MM.1S (cell line): ENCODE measurements around the gene SYT13.

Experiments used
- DNase-seq: peaks from one replicate; pipeline ENCODE4 v3.0.0-alpha.2; 2015
- H2AFZ ChIP-seq: fragments of 300-600 bp; sonication (generic); 2 replicates; pipeline ENCODE4 v1.6.0; 2016; ENCODE audit warnings: antibody characterized with exemption, low read length
- H3F3A ChIP-seq: fragments of 300-600 bp; sonication (generic); 2 replicates; pipeline ENCODE4 v1.6.1; 2016; ENCODE audit warnings: mild to moderate bottlenecking, antibody characterized with exemption, low read length, moderate library complexity, mixed read lengths; ENCODE audit not compliant: insufficient read depth
- H3K27ac ChIP-seq: fragments of 300-600 bp; sonication (generic); 2 replicates; pipeline ENCODE4 v1.5.1; 2016; ENCODE audit warnings: mild to moderate bottlenecking, low read length
- H3K27me3 ChIP-seq: fragments of 300-600 bp; sonication (generic); replicated peaks from 2 replicates; pipeline ENCODE4 v1.6.0; 2016; ENCODE audit warnings: low read length; ENCODE audit not compliant: insufficient read depth
- H3K36me3 ChIP-seq: fragments of 300-600 bp; sonication (generic); replicated peaks from 2 replicates; pipeline ENCODE4 v1.6.1; 2016; ENCODE audit warnings: mild to moderate bottlenecking, low read length, mixed read lengths; ENCODE audit not compliant: insufficient read depth
- H3K4me1 ChIP-seq: fragments of 300-600 bp; sonication (generic); 2 replicates; pipeline ENCODE4 v1.6.1; 2016; ENCODE audit warnings: low read length, mixed read lengths
- H3K4me2 ChIP-seq: fragments of 300-600 bp; sonication (generic); 2 replicates; pipeline ENCODE4 v1.6.0; 2016; ENCODE audit warnings: low read depth, low read length
- H3K4me3 ChIP-seq: fragments of 300-600 bp; sonication (generic); 2 replicates; pipeline ENCODE4 v1.5.1; 2016; ENCODE audit warnings: low read length, mixed read lengths
- H3K79me2 ChIP-seq: fragments of 300-600 bp; sonication (generic); 2 replicates; pipeline ENCODE4 v1.6.1; 2016; ENCODE audit warnings: mixed run types, low read length, mixed read lengths
- H3K9ac ChIP-seq: fragments of 300-600 bp; sonication (generic); 2 replicates; pipeline ENCODE4 v1.6.1; 2016; ENCODE audit warnings: low read length, mixed read lengths
- H3K9me2 ChIP-seq: fragments of 300-600 bp; sonication (generic); replicated peaks from 2 replicates; pipeline ENCODE4 v1.6.1; 2016; ENCODE audit warnings: mild to moderate bottlenecking, low read length, mixed read lengths; ENCODE audit not compliant: insufficient read depth
- H3K9me3 ChIP-seq: fragments of 300-600 bp; sonication (generic); replicated peaks from 2 replicates; pipeline ENCODE4 v1.6.1; 2016; ENCODE audit warnings: mild to moderate bottlenecking, low read length, mixed read lengths; ENCODE audit not compliant: insufficient read depth
- H4K20me1 ChIP-seq: fragments of 300-600 bp; sonication (generic); 2 replicates; pipeline ENCODE4 v1.6.1; 2016; ENCODE audit warnings: mild to moderate bottlenecking, low read length, moderate library complexity, mixed read lengths; ENCODE audit not compliant: insufficient read depth
- EZH2 ChIP-seq: fragments of 300-600 bp; sonication (generic); optimal IDR thresholded peaks from 2 replicates; pipeline ENCODE3; 2017; ENCODE audit warnings: low read depth, mild to moderate bottlenecking, antibody characterized with exemption, low read length, mixed read lengths
- EZH2phosphoT487 ChIP-seq: fragments of 300-600 bp; sonication (generic); IDR thresholded peaks from 2 replicates; pipeline ENCODE4 v1.6.1; 2018; ENCODE audit warnings: antibody characterized with exemption, low read length
- TF ChIP-seq, protein P1 (sequence below): fragments of 300-600 bp; sonication (generic); IDR thresholded peaks from 2 replicates; pipeline ENCODE4 v1.5.1; 2016; ENCODE audit warnings: antibody characterized with exemption, low read length, mixed read lengths

The SYT13 gene

DNA sequence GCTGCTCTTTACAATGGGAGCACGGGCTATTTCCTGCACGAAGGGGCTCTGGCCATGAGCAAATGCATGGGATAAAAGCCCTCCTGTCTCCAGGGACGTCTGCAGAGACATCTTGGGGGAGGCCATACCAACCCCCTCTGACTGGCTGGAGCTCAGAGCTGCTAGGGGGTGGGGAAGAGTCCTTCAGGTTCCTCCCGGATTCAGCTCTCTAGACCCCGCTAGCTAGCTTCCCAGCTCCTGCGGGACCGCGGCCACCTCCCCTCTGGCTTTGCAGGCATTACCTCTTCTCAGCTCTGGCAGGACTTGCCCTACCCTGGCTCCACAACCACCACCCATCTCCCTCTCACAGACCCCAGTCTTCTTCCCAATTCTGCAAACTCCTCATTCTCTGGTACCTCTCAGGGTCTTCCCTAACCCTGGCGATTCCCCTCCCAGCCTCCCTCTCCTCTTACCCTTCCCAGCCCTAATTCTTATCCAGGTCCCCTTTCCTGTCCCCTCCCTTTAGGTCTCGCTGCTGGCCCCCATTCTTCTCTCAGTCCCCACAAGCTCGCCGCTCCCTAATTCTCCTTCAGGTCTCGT lies 802 bp downstream of the SYT13 start:
- Histone ChIP-seq H3K4me1 (peaks cover 4% of the 10 kb centered on the region; the same call in 1 of the 2 replicates), H4K20me1 (no peaks in the 10 kb centered on the region), H2AFZ (no peak overlapping the region), H3K27ac (no peak overlapping the region), H3K9me2 (no peaks in the 10 kb centered on the region), H3K9me3 (no peaks in the 10 kb centered on the region), H3F3A (no peaks in the 10 kb centered on the region), H3K4me3 (no peak overlapping the region), H3K27me3 (no peaks in the 10 kb centered on the region), H3K36me3 (no peaks in the 10 kb centered on the region), H3K4me2 (no peak overlapping the region), H3K79me2 (no peaks in the 10 kb centered on the region), H3K9ac (no peak overlapping the region)
- DNase-seq, result no peak
- TF ChIP-seq, protein P1, sequence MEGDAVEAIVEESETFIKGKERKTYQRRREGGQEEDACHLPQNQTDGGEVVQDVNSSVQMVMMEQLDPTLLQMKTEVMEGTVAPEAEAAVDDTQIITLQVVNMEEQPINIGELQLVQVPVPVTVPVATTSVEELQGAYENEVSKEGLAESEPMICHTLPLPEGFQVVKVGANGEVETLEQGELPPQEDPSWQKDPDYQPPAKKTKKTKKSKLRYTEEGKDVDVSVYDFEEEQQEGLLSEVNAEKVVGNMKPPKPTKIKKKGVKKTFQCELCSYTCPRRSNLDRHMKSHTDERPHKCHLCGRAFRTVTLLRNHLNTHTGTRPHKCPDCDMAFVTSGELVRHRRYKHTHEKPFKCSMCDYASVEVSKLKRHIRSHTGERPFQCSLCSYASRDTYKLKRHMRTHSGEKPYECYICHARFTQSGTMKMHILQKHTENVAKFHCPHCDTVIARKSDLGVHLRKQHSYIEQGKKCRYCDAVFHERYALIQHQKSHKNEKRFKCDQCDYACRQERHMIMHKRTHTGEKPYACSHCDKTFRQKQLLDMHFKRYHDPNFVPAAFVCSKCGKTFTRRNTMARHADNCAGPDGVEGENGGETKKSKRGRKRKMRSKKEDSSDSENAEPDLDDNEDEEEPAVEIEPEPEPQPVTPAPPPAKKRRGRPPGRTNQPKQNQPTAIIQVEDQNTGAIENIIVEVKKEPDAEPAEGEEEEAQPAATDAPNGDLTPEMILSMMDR, result no peak
- TF ChIP-seq EZH2phosphoT487, result no peak

DNA sequence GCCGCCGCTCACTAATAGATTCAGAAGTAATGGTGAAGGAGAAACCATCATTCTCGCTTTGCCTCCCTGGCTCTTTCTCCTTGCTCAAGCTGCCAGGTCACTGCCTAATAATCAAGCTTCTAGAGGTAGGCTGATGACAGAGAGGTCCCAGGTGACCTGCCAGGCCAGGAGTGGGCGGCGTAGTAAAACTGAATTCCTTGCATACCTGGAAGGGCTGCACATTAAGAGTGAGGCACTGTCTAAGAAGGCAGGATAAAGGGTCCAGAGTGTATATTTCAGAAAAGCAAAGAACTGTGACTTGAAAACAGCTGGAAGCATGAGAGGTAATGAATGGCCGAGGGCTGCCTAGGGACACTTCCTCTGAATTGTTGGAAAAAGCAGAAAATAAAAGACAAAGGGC lies 4.1 kb downstream of the SYT13 start:
- no peaks in the 10 kb centered on the region for H3F3A ChIP-seq
- H3K79me2 ChIP-seq, result no peaks in the 10 kb centered on the region
- H2AFZ ChIP-seq, result no peak overlapping the region
- H3K4me3 ChIP-seq, result no peak overlapping the region
- no peaks in the 10 kb centered on the region for H3K36me3 ChIP-seq
- no peaks in the 10 kb centered on the region for H4K20me1 ChIP-seq
- no peak overlapping the region for H3K9ac ChIP-seq
- H3K4me2 ChIP-seq, result no peak overlapping the region
- DNase-seq, result no peak
- H3K4me1 ChIP-seq, result peaks cover 10% of the 10 kb centered on the region
- TF ChIP-seq, protein P1, result no peak
- TF ChIP-seq EZH2phosphoT487, result no peak
- TF ChIP-seq EZH2, result no peak
- no peaks in the 10 kb centered on the region for H3K9me2 ChIP-seq
- H3K27me3 ChIP-seq, result 0 out of 2 replicates have a peak, but pooled peaks cover 3% of the 10 kb centered on the region
- H3K27ac ChIP-seq, result no peak overlapping the region
- no peaks in the 10 kb centered on the region for H3K9me3 ChIP-seq

DNA sequence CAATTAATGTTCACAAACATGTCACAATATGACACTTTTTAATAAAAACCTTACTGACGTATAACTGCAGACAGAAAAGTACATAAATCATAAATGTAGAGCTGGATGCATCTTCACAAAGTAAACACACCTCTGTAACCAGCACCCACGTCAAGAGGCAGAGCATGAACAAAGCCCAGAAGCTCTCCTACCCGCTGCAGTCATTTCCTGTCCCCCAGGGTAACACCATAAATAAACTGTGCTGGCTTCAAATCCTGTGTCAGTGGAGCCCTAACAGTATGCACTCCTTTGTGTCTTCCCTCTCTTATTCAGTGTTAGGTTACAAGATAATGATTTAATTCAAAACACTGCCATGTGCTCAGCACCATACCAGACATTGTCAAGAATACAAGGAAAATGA lies 5.7 kb downstream of the SYT13 start:
- H3F3A ChIP-seq, result no peaks in the 10 kb centered on the region
- H3K27ac ChIP-seq, result no peak overlapping the region
- no peaks in the 10 kb centered on the region for H4K20me1 ChIP-seq
- H3K4me3 ChIP-seq, result no peak overlapping the region
- no peaks in the 10 kb centered on the region for H3K9me2 ChIP-seq
- H3K9me3 ChIP-seq, result no peaks in the 10 kb centered on the region
- H3K27me3 ChIP-seq, result 0 out of 2 replicates have a peak, but pooled peaks cover 3% of the 10 kb centered on the region
- H3K4me2 ChIP-seq, result no peak overlapping the region
- H2AFZ ChIP-seq, result peak overlapping the region; percentile 32; the same call in 1 of the 2 replicates
- no peaks in the 10 kb centered on the region for H3K79me2 ChIP-seq
- no peak for TF ChIP-seq EZH2phosphoT487
- TF ChIP-seq EZH2, result no peak
- TF ChIP-seq, protein P1, result no peak
- no peaks in the 10 kb centered on the region for H3K36me3 ChIP-seq
- H3K9ac ChIP-seq, result no peak overlapping the region
- peak; percentile 51 for DNase-seq
- H3K4me1 ChIP-seq, result peaks cover 10% of the 10 kb centered on the region
